GM18519 (cell line): ENCODE results near the gene ADAMTS16.

ENCODE experiments used
- ATAC-seq: cut with Tn5 transposase; IDR thresholded peaks from one replicate; pipeline ENCODE4 v1.9.1; 2021; ENCODE audit warnings: mild to moderate bottlenecking, moderate library complexity; ENCODE audit not compliant: unreplicated experiment, low FRiP score

Gene ADAMTS16

GRCh38 chr5:5363045-5363444, 222.9 kb downstream of the ADAMTS16 start:
- no peak for ATAC-seq

- no peak for ATAC-seq
Measured at GRCh38 chr5:5364932-5365331, 224.8 kb downstream of the ADAMTS16 start.

GRCh38 chr5:5367739-5368138, 227.6 kb downstream of the ADAMTS16 start:
- no peak for ATAC-seq

- ATAC-seq, result no peak
Measured at GRCh38 chr5:5369051-5369605, 229.0 kb downstream of the ADAMTS16 start.
